Panc1 (cell line): ENCODE measurements around the gene NLRP6. TPM values are rescaled to one million over a fixed set of nuclear protein-coding genes. Genes with fewer than 3 reads are reported as not detected.

ENCODE experiments used
- ATAC-seq: fragments of 200-7000 bp; cut with Tn5 transposase; 2 replicates; pipeline ENCODE4 v1.9.1; 2020; ENCODE audit warnings: mild to moderate bottlenecking, moderate library complexity
- BruUV-seq: library from RNA; stranded (reverse); fragments of 400-500 nt; replicated peaks from 2 replicates; lab custom pipeline; 2021; lab: Mats Ljungman, UMichigan
- CTCF ChIA-PET: fragments of 300-600 bp; sonication (Branson Sonifier 250); formaldehyde crosslinking; loops from one replicate; lab custom pipeline; 2022; ENCODE audit warnings: antibody characterized with exemption; lab: Charles Lee
- POLR2A ChIA-PET: fragments of 300-600 bp; sonication (Branson Sonifier 250); formaldehyde crosslinking; loops from one replicate; lab custom pipeline; 2022; ENCODE audit warnings: antibody characterized with exemption; lab: Charles Lee
- DNase-seq: peaks from one replicate; pipeline ENCODE4 v3.0.0-alpha.2; 2010; ENCODE audit warnings: low read depth, low spot score
- H3K27ac ChIP-seq: 2 replicates; pipeline ENCODE4 v1.5.1; 2011; ENCODE audit warnings: mild to moderate bottlenecking, low read length, inconsistent platforms
- H3K27me3 ChIP-seq: fragments of 200-500 bp; sonication (Bioruptor generic); 2 replicates; pipeline ENCODE4 v1.6.0; 2014; ENCODE audit warnings: low read length, inconsistent platforms; ENCODE audit not compliant: control insufficient read depth, insufficient read depth
- H3K36me3 ChIP-seq: fragments of 200-500 bp; sonication (Bioruptor generic); 2 replicates; pipeline ENCODE4 v1.5.1; 2014; ENCODE audit warnings: inconsistent platforms, mild to moderate bottlenecking, low read length, moderate library complexity; ENCODE audit not compliant: control insufficient read depth, insufficient read depth
- H3K4me1 ChIP-seq: 2 replicates; pipeline ENCODE4 v1.5.1; 2011; ENCODE audit warnings: inconsistent platforms, mild to moderate bottlenecking, low read length, moderate library complexity; ENCODE audit not compliant: control insufficient read depth, insufficient read depth
- H3K4me3 ChIP-seq, 2 experiments: 2 replicates each; pipeline ENCODE4 v1.5.1; 2011 to 2012; ENCODE audit warnings: low read depth in 2 of 2, low read length in 2 of 2, mild to moderate bottlenecking in 2 of 2, inconsistent platforms in 1 of 2, moderate library complexity in 1 of 2
- H3K9me3 ChIP-seq: fragments of 200-500 bp; sonication (Bioruptor generic); 2 replicates; pipeline ENCODE4 v1.5.1; 2014; ENCODE audit warnings: low read depth, mild to moderate bottlenecking, inconsistent platforms, low read length, moderate library complexity; ENCODE audit not compliant: control insufficient read depth, insufficient read depth
- POLR2AphosphoS5 ChIP-seq: IDR thresholded peaks from 2 replicates; pipeline ENCODE4 v1.6.1; 2012; ENCODE audit warnings: mild to moderate bottlenecking, low read depth, low read length, moderate library complexity
- SIN3A ChIP-seq: IDR thresholded peaks from 2 replicates; pipeline ENCODE4 v1.6.1; 2012; ENCODE audit warnings: low read depth, mild to moderate bottlenecking, low read length, moderate library complexity, borderline replicate concordance; ENCODE audit not compliant: insufficient read depth
- TCF7L2 ChIP-seq: IDR thresholded peaks from 2 replicates; pipeline ENCODE4 v1.6.1; 2011; ENCODE audit warnings: mild to moderate bottlenecking, low read depth, low read length, inconsistent platforms
- in situ Hi-C: cut with HindIII; loops from 2 replicates; pipeline ENCODE4 v1.10.0; 2016; ENCODE audit warnings: low sequenced_read_pairs, low pct_unique_long_range_greater_than_20kb
- intact Hi-C: fragments of 100-400 bp; cut with micrococcal nuclease; formaldehyde crosslinking; loops from one replicate; pipeline ENCODE4 v1.10.0; 2022; ENCODE audit not compliant: unreplicated experiment
- total RNA-seq: library from RNA; stranded (reverse); gene quantifications from one replicate; pipeline ENCODE4 v1.2.1, GENCODE V29; 2021; ENCODE audit not compliant: unreplicated experiment
- TF ChIP-seq, protein P1 (sequence below), 2 experiments: IDR thresholded peaks; 2 replicates each; pipeline ENCODE4 v1.6.1; 2011 to 2012; ENCODE audit warnings: low read depth in 2 of 2, control low read depth in 1 of 2, low read length in 1 of 2, mild to moderate bottlenecking in 1 of 2, moderate library complexity in 1 of 2; ENCODE audit not compliant: insufficient read depth in 1 of 2
- TF ChIP-seq, protein P2 (sequence below): fragments of 450-650 bp; IDR thresholded peaks from 2 replicates; pipeline ENCODE4 v1.5.1; 2017; ENCODE audit warnings: mild to moderate bottlenecking

Gene NLRP6
- total RNA-seq, 1 experiment from 2014 or later: 0.59 TPM

DNA sequence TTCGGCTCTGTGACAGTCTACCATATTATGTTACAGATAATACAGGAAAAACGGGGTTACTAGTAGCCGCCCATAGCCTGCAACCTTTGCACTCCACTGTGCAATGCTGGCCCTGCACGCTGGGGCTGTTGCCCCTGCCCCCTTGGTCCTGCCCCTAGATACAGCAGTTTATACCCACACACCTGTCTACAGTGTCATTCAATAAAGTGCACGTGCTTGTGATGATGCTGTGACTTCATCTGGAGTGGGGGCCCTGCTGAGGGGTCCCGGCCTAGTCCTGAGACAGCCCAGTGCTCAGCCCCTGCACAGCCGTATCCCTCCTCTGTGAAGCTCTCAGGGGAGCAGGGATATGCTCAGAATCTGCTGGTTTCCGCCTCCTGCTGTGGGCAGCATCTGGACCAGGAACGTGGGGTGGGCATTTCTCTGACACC, 36.9 kb downstream of the NLRP6 start:
- ATAC-seq: no peak
- H3K4me1 ChIP-seq: peaks cover 52% of the 10 kb centered on the region
- peak overlapping the region; percentile 22 to 69 for H3K4me3 ChIP-seq
- peak overlapping the region; percentile 94 for H3K27ac ChIP-seq
- in situ Hi-C loops (no loop called here), intact Hi-C loops (no loop called here)
- no peaks in the 10 kb centered on the region; the same call in 1 of the 2 replicates for H3K27me3 ChIP-seq
- BruUV-seq: no TSS peak
- TF ChIP-seq, protein P1, sequence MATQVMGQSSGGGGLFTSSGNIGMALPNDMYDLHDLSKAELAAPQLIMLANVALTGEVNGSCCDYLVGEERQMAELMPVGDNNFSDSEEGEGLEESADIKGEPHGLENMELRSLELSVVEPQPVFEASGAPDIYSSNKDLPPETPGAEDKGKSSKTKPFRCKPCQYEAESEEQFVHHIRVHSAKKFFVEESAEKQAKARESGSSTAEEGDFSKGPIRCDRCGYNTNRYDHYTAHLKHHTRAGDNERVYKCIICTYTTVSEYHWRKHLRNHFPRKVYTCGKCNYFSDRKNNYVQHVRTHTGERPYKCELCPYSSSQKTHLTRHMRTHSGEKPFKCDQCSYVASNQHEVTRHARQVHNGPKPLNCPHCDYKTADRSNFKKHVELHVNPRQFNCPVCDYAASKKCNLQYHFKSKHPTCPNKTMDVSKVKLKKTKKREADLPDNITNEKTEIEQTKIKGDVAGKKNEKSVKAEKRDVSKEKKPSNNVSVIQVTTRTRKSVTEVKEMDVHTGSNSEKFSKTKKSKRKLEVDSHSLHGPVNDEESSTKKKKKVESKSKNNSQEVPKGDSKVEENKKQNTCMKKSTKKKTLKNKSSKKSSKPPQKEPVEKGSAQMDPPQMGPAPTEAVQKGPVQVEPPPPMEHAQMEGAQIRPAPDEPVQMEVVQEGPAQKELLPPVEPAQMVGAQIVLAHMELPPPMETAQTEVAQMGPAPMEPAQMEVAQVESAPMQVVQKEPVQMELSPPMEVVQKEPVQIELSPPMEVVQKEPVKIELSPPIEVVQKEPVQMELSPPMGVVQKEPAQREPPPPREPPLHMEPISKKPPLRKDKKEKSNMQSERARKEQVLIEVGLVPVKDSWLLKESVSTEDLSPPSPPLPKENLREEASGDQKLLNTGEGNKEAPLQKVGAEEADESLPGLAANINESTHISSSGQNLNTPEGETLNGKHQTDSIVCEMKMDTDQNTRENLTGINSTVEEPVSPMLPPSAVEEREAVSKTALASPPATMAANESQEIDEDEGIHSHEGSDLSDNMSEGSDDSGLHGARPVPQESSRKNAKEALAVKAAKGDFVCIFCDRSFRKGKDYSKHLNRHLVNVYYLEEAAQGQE (IDR thresholded peaks at IDR 0.05; ENCODE audit: insufficient read depth in 1 of 2, low read depth in 2 of 2, low read length in 1 of 2): no peak
- TF ChIP-seq, protein P2, sequence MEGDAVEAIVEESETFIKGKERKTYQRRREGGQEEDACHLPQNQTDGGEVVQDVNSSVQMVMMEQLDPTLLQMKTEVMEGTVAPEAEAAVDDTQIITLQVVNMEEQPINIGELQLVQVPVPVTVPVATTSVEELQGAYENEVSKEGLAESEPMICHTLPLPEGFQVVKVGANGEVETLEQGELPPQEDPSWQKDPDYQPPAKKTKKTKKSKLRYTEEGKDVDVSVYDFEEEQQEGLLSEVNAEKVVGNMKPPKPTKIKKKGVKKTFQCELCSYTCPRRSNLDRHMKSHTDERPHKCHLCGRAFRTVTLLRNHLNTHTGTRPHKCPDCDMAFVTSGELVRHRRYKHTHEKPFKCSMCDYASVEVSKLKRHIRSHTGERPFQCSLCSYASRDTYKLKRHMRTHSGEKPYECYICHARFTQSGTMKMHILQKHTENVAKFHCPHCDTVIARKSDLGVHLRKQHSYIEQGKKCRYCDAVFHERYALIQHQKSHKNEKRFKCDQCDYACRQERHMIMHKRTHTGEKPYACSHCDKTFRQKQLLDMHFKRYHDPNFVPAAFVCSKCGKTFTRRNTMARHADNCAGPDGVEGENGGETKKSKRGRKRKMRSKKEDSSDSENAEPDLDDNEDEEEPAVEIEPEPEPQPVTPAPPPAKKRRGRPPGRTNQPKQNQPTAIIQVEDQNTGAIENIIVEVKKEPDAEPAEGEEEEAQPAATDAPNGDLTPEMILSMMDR: no peak
- TF ChIP-seq SIN3A: no peak
- no peak for TF ChIP-seq TCF7L2
- no peak for TF ChIP-seq POLR2AphosphoS5
- no peaks in the 10 kb centered on the region; the same call in 1 of the 2 replicates for H3K36me3 ChIP-seq
- no peaks in the 10 kb centered on the region for H3K9me3 ChIP-seq
- ChIA-PET CTCF (no interaction called here), POLR2A (no interaction called here)
- no peak for DNase-seq

DNA sequence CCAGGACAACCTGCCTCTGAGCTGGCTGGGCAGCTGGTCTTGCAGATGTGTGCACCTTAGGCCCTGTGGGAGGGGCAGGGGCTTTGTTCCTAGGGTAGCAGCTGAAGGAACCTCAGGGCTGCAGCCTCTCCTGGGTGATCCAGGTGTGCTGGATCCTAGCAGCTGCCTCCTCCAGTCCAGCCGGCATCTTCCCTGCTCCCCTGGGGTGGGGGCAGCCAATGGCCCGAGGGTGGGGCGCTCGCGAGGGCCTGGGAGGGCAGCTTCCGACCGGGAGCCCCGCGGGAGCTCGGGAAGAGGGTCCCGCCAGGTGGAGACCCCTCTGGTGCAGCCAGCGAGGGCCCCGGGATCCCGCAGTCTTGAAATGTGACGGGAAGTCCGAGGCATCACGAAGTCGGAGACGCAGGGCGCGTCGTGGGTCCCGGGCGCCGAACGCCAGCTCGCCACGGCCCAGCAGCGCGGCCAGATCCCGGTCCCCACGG, 37.3 kb downstream of the NLRP6 start:
- Histone ChIP-seq H3K9me3 (no peaks in the 10 kb centered on the region), H3K36me3 (no peaks in the 10 kb centered on the region; the same call in 1 of the 2 replicates), H3K27me3 (no peaks in the 10 kb centered on the region; the same call in 1 of the 2 replicates), H3K4me3 (peak overlapping the region; percentile 22 to 69), H3K27ac (peak overlapping the region; percentile 94), H3K4me1 (peaks cover 52% of the 10 kb centered on the region)
- TF ChIP-seq POLR2AphosphoS5: no peak
- TF ChIP-seq, protein P2: no peak
- no peak for TF ChIP-seq TCF7L2
- no peak for TF ChIP-seq SIN3A
- TF ChIP-seq, protein P1 (IDR thresholded peaks at IDR 0.05; ENCODE audit: insufficient read depth in 1 of 2, low read depth in 2 of 2, low read length in 1 of 2): no peak
- in situ Hi-C loops: no loop called here
- ChIA-PET CTCF (no interaction called here), POLR2A (no interaction called here)
- DNase-seq (no peak), ATAC-seq (no peak)
- BruUV-seq: no TSS peak
- intact Hi-C loops: no loop called here
